H4 (cell line): ENCODE measurements around the gene TAGLN. TPM values are rescaled to one million over a fixed set of nuclear protein-coding genes. Genes with fewer than 3 reads are reported as not detected.

Experiments used
- DNase-seq: peaks from one replicate; pipeline ENCODE4 v3.0.0-alpha.2; 2015; ENCODE audit warnings: low spot score
- total RNA-seq: library from RNA; depleted of rRNA; stranded (reverse); fragments of >200 nt; shearing (Covaris generic); gene quantifications from 2 replicates; pipeline ENCODE4 v1.2.3, GENCODE V29; 2014; rRNA removed

Gene TAGLN
- total RNA-seq, 1 experiment from 2014 or later: 20.8 TPM

GRCh38 chr11:117230286-117230961 lies 31.3 kb downstream of the TAGLN start:
- no peak for DNase-seq

- DNase-seq: no peak
Measured at GRCh38 chr11:117230999-117231841, 32.0 kb downstream of the TAGLN start.

GRCh38 chr11:117231842-117232091 lies 32.6 kb downstream of the TAGLN start, which contains the start of gene PCSK7:
Gene PCSK7 (minus strand): TSS chr11:117232073. CDS start chr11:117229844, 2,229 bp downstream.
- DNase-seq: no peak

- peak; percentile 51 for DNase-seq
Measured at GRCh38 chr11:117232092-117232878, 33.1 kb downstream of the TAGLN start, which contains the start of gene RNF214. Gene RNF214 (plus strand): TSS chr11:117232671. CDS start chr11:117234273, 1,602 bp downstream.

GRCh38 chr11:117232911-117233409 lies 33.8 kb downstream of the TAGLN start:
- no peak for DNase-seq

- DNase-seq: no peak
Measured at GRCh38 chr11:117238221-117238620, 39.1 kb downstream of the TAGLN start.

- peak; percentile 26 for DNase-seq
Measured at GRCh38 chr11:117239295-117239694, 40.1 kb downstream of the TAGLN start.

- DNase-seq: no peak
Measured at GRCh38 chr11:117248341-117248740, 49.2 kb downstream of the TAGLN start.

- DNase-seq: no peak
Measured at GRCh38 chr11:117249571-117249970, 50.4 kb downstream of the TAGLN start.

GRCh38 chr11:117251506-117251905 lies 52.3 kb downstream of the TAGLN start:
- DNase-seq: no peak

- no peak for DNase-seq
Measured at GRCh38 chr11:117255966-117256365, 56.8 kb downstream of the TAGLN start.

- DNase-seq: no peak
Measured at GRCh38 chr11:117256573-117256972, 57.4 kb downstream of the TAGLN start.

Other genes starting within 250 kb of the TAGLN start
- 7.7 and 7.8 TPM in 2 replicates for gene SIK3, start 100.9 kb upstream of the TAGLN start, total RNA-seq
- gene PAFAH1B2, start 55.1 kb upstream of the TAGLN start, total RNA-seq: 103 and 108 TPM in 2 replicates
- 10.8 and 13.5 TPM in 2 replicates for gene SIDT2, start 20.6 kb upstream of the TAGLN start, total RNA-seq
- 14.1 and 18.1 TPM in 2 replicates for gene PCSK7, start 32.7 kb downstream of the TAGLN start, total RNA-seq
- 5.3 and 6.7 TPM in 2 replicates for gene RNF214, start 33.3 kb downstream of the TAGLN start, total RNA-seq
- gene BACE1-AS, start 92.0 kb downstream of the TAGLN start, total RNA-seq: 1.6 and 2.9 TPM in 2 replicates
- 18.6 and 24.4 TPM in 2 replicates for gene BACE1, start 116.9 kb downstream of the TAGLN start, total RNA-seq
- 16.5 and 19.6 TPM in 2 replicates for gene CEP164, start 128.5 kb downstream of the TAGLN start, total RNA-seq